Measurements from ENCODE around the gene DPY19L3. TPM values are rescaled to one million over a fixed set of nuclear protein-coding genes. Genes with fewer than 3 reads are reported as not detected.

The DPY19L3 gene
- total RNA-seq, 1 donor from 2014 or later, result 83.1 TPM

GRCh38 chr19:32359581-32359980, 46.0 kb upstream of the DPY19L3 start:
- peaks cover 25% of the 10 kb centered on the region for H3K36me3 Mint-ChIP-seq
- H3K27me3 ChIP-seq, result no peaks in the 10 kb centered on the region

GRCh38 chr19:32361574-32362317, 43.8 kb upstream of the DPY19L3 start:
- Histone ChIP-seq H3K4me3 (no peak overlapping the region), H3K4me2 (no peak overlapping the region), H3K36me3 (peaks cover 21% of the 10 kb centered on the region), H3K9me3 (ENCODE audit: low read depth) (no peaks in the 10 kb centered on the region), H3K79me2 (ENCODE audit: low read depth) (peaks cover 30% of the 10 kb centered on the region), H3K4me1 (no peaks in the 10 kb centered on the region), H3K27me3 (no peaks in the 10 kb centered on the region), H3K9ac (no peak overlapping the region), H4K20me1 (ENCODE audit: low read depth) (peaks cover 9% of the 10 kb centered on the region), H2AFZ (replicated peaks) (no peak overlapping the region), H3K27ac (no peak overlapping the region), H3F3A (ENCODE audit: low read depth) (no peaks in the 10 kb centered on the region)
- Mint-ChIP-seq H3K36me3 (peaks cover 22% of the 10 kb centered on the region), H3K4me1 (no peaks in the 10 kb centered on the region), H3K27me3 (ENCODE audit: insufficient read depth, low read depth) (no peaks in the 10 kb centered on the region), H3K4me3 (no peak overlapping the region), H3K9me3 (no peaks in the 10 kb centered on the region), H3K27ac (no peak overlapping the region)
- TF ChIP-seq EZH2phosphoT487 (IDR thresholded peaks at IDR 0.05) (no peak), CTCF (IDR thresholded peaks at IDR 0.05) (no peak), EZH2 (IDR thresholded peaks at IDR 0.05) (no peak)
- no peak for DNase-seq (ENCODE audit: low spot score)

More at GRCh38 chr19:32359581-32359980, 46.0 kb upstream of the DPY19L3 start:
- no peaks in the 10 kb centered on the region for H3K9me3 Mint-ChIP-seq
- no peaks in the 10 kb centered on the region for H3K4me1 ChIP-seq
- no peaks in the 10 kb centered on the region for H3F3A ChIP-seq (ENCODE audit: low read depth)
- no peaks in the 10 kb centered on the region for H3K4me1 Mint-ChIP-seq
- no peak for DNase-seq (ENCODE audit: low spot score)
- H3K4me3 ChIP-seq, result no peak overlapping the region
- TF ChIP-seq EZH2phosphoT487 (IDR thresholded peaks at IDR 0.05), result no peak
- no peak for TF ChIP-seq EZH2 (IDR thresholded peaks at IDR 0.05)
- no peak for TF ChIP-seq CTCF (IDR thresholded peaks at IDR 0.05)
- H3K4me2 ChIP-seq, result no peak overlapping the region
- H3K79me2 ChIP-seq (ENCODE audit: low read depth), result peaks cover 18% of the 10 kb centered on the region
- no peak overlapping the region for H2AFZ ChIP-seq (replicated peaks)
- H3K4me3 Mint-ChIP-seq, result no peak overlapping the region
- H3K27ac Mint-ChIP-seq, result no peak overlapping the region
- peaks cover 7% of the 10 kb centered on the region for H4K20me1 ChIP-seq (ENCODE audit: low read depth)
- no peak overlapping the region for H3K27ac ChIP-seq
- H3K36me3 ChIP-seq, result peaks cover 21% of the 10 kb centered on the region
- H3K9me3 ChIP-seq (ENCODE audit: low read depth), result no peaks in the 10 kb centered on the region
- no peaks in the 10 kb centered on the region for H3K27me3 Mint-ChIP-seq (ENCODE audit: insufficient read depth, low read depth)
- no peak overlapping the region for H3K9ac ChIP-seq

GRCh38 chr19:32362318-32362691, 43.3 kb upstream of the DPY19L3 start:
- Mint-ChIP-seq H3K4me1 (no peaks in the 10 kb centered on the region), H3K27me3 (ENCODE audit: insufficient read depth, low read depth) (no peaks in the 10 kb centered on the region), H3K36me3 (peaks cover 23% of the 10 kb centered on the region), H3K4me3 (no peak overlapping the region), H3K9me3 (no peaks in the 10 kb centered on the region), H3K27ac (no peak overlapping the region)
- no peaks in the 10 kb centered on the region for H3F3A ChIP-seq (ENCODE audit: low read depth)
- no peak overlapping the region for H2AFZ ChIP-seq (replicated peaks)
- no peak overlapping the region for H3K27ac ChIP-seq
- H3K36me3 ChIP-seq, result peaks cover 21% of the 10 kb centered on the region
- DNase-seq (ENCODE audit: low spot score), result no peak
- no peaks in the 10 kb centered on the region for H3K9me3 ChIP-seq (ENCODE audit: low read depth)
- H3K4me1 ChIP-seq, result no peaks in the 10 kb centered on the region
- H3K27me3 ChIP-seq, result no peaks in the 10 kb centered on the region
- H3K79me2 ChIP-seq (ENCODE audit: low read depth), result peaks cover 36% of the 10 kb centered on the region
- H4K20me1 ChIP-seq (ENCODE audit: low read depth), result peaks cover 14% of the 10 kb centered on the region
- no peak for TF ChIP-seq EZH2phosphoT487 (IDR thresholded peaks at IDR 0.05)
- TF ChIP-seq EZH2 (IDR thresholded peaks at IDR 0.05), result no peak
- TF ChIP-seq CTCF (IDR thresholded peaks at IDR 0.05), result no peak
- H3K9ac ChIP-seq, result no peak overlapping the region
- no peak overlapping the region for H3K4me2 ChIP-seq
- H3K4me3 ChIP-seq, result no peak overlapping the region

Measured in neural progenitor cell (in vitro differentiated cells).